GM23338 (cell line): ENCODE data around the gene FBXO22.

ENCODE experiments used
- CREB1 ChIP-seq: fragments of 250-450 bp; sonication (Bioruptor Pico); IDR thresholded peaks from 2 replicates; pipeline ENCODE4 v1.5.0; 2020; ENCODE audit warnings: low read depth, mild to moderate bottlenecking, moderate library complexity
- CTCF ChIP-seq, 2 experiments: fragments of 200-600 bp in 1 of 2; sonication (generic) in 1 of 2; conservative IDR thresholded peaks; 2 replicates each; pipeline versions ENCODE4 v1.5.1 to v1.6.1; 2016 to 2017; ENCODE audit warnings: antibody characterized with exemption in 2 of 2, low read depth in 2 of 2, mild to moderate bottlenecking in 2 of 2, moderate library complexity in 1 of 2
- EZH2 ChIP-seq: fragments of 200-600 bp; sonication (generic); IDR thresholded peaks from one replicate; pipeline ENCODE4 v1.8.0; 2017; ENCODE audit warnings: antibody characterized with exemption, mild to moderate bottlenecking, low read depth; ENCODE audit not compliant: unreplicated experiment
- EZH2phosphoT487 ChIP-seq: fragments of 200-600 bp; sonication (generic); IDR thresholded peaks from one replicate; pipeline ENCODE4 v1.8.1; 2018; ENCODE audit warnings: antibody characterized with exemption; ENCODE audit not compliant: unreplicated experiment
- JUNB ChIP-seq: IDR thresholded peaks from one replicate; pipeline ENCODE4 v1.6.1; 2016; ENCODE audit warnings: antibody characterized with exemption; ENCODE audit not compliant: unreplicated experiment
- POLR2AphosphoS5 ChIP-seq: IDR thresholded peaks from 2 replicates; pipeline ENCODE4 v1.6.1; 2016; ENCODE audit warnings: antibody characterized with exemption, low read depth
- REST ChIP-seq: IDR thresholded peaks from one replicate; pipeline ENCODE4 v1.6.1; 2018; ENCODE audit warnings: antibody characterized with exemption; ENCODE audit not compliant: unreplicated experiment
- STAT1 ChIP-seq: IDR thresholded peaks from one replicate; pipeline ENCODE4 v1.6.1; 2016; ENCODE audit warnings: antibody characterized with exemption; ENCODE audit not compliant: unreplicated experiment
- ZNF114 ChIP-seq: fragments of 250-450 bp; sonication (Bioruptor Pico); IDR thresholded peaks from 2 replicates; pipeline ENCODE4 v1.5.0; 2020; ENCODE audit warnings: mild to moderate bottlenecking, moderate library complexity
- ZNF462 ChIP-seq: fragments of 250-450 bp; sonication (Bioruptor Pico); IDR thresholded peaks from 2 replicates; pipeline ENCODE4 v1.5.0; 2020; ENCODE audit warnings: mild to moderate bottlenecking, moderate library complexity
- TF ChIP-seq, protein P1 (sequence below): IDR thresholded peaks from 2 replicates; pipeline ENCODE4 v1.6.1; 2016; ENCODE audit warnings: antibody characterized with exemption

- TF ChIP-seq CTCF (conservative IDR thresholded peaks at IDR 0.05; ENCODE audit: low read depth in 2 of 2) (no peak), EZH2 (no peak), JUNB (no peak), POLR2AphosphoS5 (no peak), STAT1 (no peak), REST (no peak), ZNF462 (CRISPR knock-in tag) (no peak), EZH2phosphoT487 (no peak), ZNF114 (CRISPR knock-in tag) (no peak), CREB1 (no peak)
- TF ChIP-seq, protein P1, sequence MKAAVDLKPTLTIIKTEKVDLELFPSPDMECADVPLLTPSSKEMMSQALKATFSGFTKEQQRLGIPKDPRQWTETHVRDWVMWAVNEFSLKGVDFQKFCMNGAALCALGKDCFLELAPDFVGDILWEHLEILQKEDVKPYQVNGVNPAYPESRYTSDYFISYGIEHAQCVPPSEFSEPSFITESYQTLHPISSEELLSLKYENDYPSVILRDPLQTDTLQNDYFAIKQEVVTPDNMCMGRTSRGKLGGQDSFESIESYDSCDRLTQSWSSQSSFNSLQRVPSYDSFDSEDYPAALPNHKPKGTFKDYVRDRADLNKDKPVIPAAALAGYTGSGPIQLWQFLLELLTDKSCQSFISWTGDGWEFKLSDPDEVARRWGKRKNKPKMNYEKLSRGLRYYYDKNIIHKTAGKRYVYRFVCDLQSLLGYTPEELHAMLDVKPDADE = no peak
Observed at GRCh38 chr15:75920079-75920478, 16.4 kb downstream of the FBXO22 start.
